SK-N-SH treated with all-trans-retinoic acid at 6 μM for 48 hours (cell line): ENCODE results near the gene MPDZ.

Experiments
- ATAC-seq: fragments of 200-7000 bp; cut with Tn5 transposase; 3 replicates; pipeline ENCODE4 v1.9.1; 2020; ENCODE audit warnings: mild to moderate bottlenecking, moderate library complexity
- ARNTL ChIP-seq: fragments of 450-650 bp; formaldehyde crosslinking; IDR thresholded peaks from 2 replicates; pipeline ENCODE4 v1.5.0; 2020; ENCODE audit warnings: low read depth, mild to moderate bottlenecking, moderate library complexity, borderline replicate concordance
- BACH2 ChIP-seq: fragments of 250-450 bp; sonication (Bioruptor Pico); IDR thresholded peaks from 2 replicates; pipeline ENCODE4 v1.9.0; 2021; ENCODE audit warnings: mild to moderate bottlenecking, borderline replicate concordance
- CREB5 ChIP-seq: fragments of 250-450 bp; sonication (Bioruptor Pico); IDR thresholded peaks from 2 replicates; pipeline ENCODE4 v1.5.1; 2020; ENCODE audit warnings: low read depth, mild to moderate bottlenecking, moderate library complexity
- CSDC2 ChIP-seq: fragments of 250-450 bp; sonication (Bioruptor Pico); IDR thresholded peaks from 2 replicates; pipeline ENCODE4 v1.5.0; 2020; ENCODE audit warnings: mild to moderate bottlenecking, moderate library complexity
- ESRRG ChIP-seq: fragments of 250-450 bp; sonication (Bioruptor Pico); IDR thresholded peaks from 2 replicates; pipeline ENCODE4 v1.6.1; 2021; ENCODE audit warnings: mild to moderate bottlenecking
- GLIS3 ChIP-seq: fragments of 250-450 bp; sonication (Bioruptor Pico); IDR thresholded peaks from 2 replicates; pipeline ENCODE4 v1.5.0; 2020; ENCODE audit warnings: mild to moderate bottlenecking, moderate library complexity
- ISL1 ChIP-seq: fragments of 250-450 bp; sonication (Bioruptor Pico); IDR thresholded peaks from 2 replicates; pipeline ENCODE4 v2.1.2; 2022; ENCODE audit warnings: mild to moderate bottlenecking, moderate library complexity
- PPARA ChIP-seq: fragments of 250-450 bp; sonication (Bioruptor Pico); IDR thresholded peaks from 2 replicates; pipeline ENCODE4 v1.5.0; 2020; ENCODE audit warnings: mild to moderate bottlenecking, borderline replicate concordance
- RARB ChIP-seq: fragments of 250-450 bp; sonication (Bioruptor Pico); IDR thresholded peaks from 2 replicates; pipeline ENCODE4 v1.8.0; 2021; ENCODE audit warnings: mild to moderate bottlenecking, moderate library complexity
- TCF4 ChIP-seq: fragments of 250-450 bp; sonication (Bioruptor Pico); IDR thresholded peaks from 2 replicates; pipeline ENCODE4 v1.8.0; 2021; ENCODE audit warnings: mild to moderate bottlenecking, moderate library complexity, borderline replicate concordance
- TOX ChIP-seq: fragments of 250-450 bp; sonication (Bioruptor Pico); IDR thresholded peaks from 2 replicates; pipeline ENCODE4 v1.8.0; 2021; ENCODE audit warnings: mild to moderate bottlenecking, moderate library complexity, borderline replicate concordance
- TSHZ2 ChIP-seq: fragments of 250-450 bp; sonication (Bioruptor Pico); IDR thresholded peaks from 2 replicates; pipeline ENCODE4 v1.5.0; 2020; ENCODE audit warnings: mild to moderate bottlenecking, moderate library complexity
- ZC3H10 ChIP-seq: fragments of 250-450 bp; sonication (Bioruptor Pico); IDR thresholded peaks from 2 replicates; pipeline ENCODE4 v1.5.1; 2021; ENCODE audit warnings: mild to moderate bottlenecking, moderate library complexity
- ZFP3 ChIP-seq: fragments of 250-450 bp; sonication (Bioruptor Pico); IDR thresholded peaks from 2 replicates; pipeline ENCODE4 v1.5.0; 2020; ENCODE audit warnings: mild to moderate bottlenecking, moderate library complexity
- ZFP30 ChIP-seq: fragments of 450-650 bp; formaldehyde crosslinking; IDR thresholded peaks from 2 replicates; pipeline ENCODE4 v1.5.0; 2022; ENCODE audit warnings: mild to moderate bottlenecking, moderate library complexity
- ZNF565 ChIP-seq: fragments of 450-650 bp; formaldehyde crosslinking; conservative IDR thresholded peaks from 2 replicates; pipeline ENCODE4 v1.5.0; 2020; ENCODE audit warnings: low read depth, mild to moderate bottlenecking, moderate library complexity
- ZNF70 ChIP-seq: fragments of 450-650 bp; formaldehyde crosslinking; IDR thresholded peaks from 2 replicates; pipeline ENCODE4 v1.5.0; 2020; ENCODE audit warnings: mild to moderate bottlenecking, moderate library complexity
- ZNF8 ChIP-seq: fragments of 450-650 bp; formaldehyde crosslinking; IDR thresholded peaks from 2 replicates; pipeline ENCODE4 v1.5.0; 2020; ENCODE audit warnings: mild to moderate bottlenecking, moderate library complexity
- TF ChIP-seq, protein P1 (sequence below): fragments of 250-450 bp; sonication (Bioruptor Pico); IDR thresholded peaks from 2 replicates; pipeline ENCODE4 v1.8.0; 2020; ENCODE audit warnings: mild to moderate bottlenecking, moderate library complexity, borderline replicate concordance
- TF ChIP-seq, protein P2 (sequence below): fragments of 250-450 bp; sonication (Bioruptor Pico); IDR thresholded peaks from 2 replicates; pipeline ENCODE4 v1.8.0; 2021; ENCODE audit warnings: low read depth, mild to moderate bottlenecking, moderate library complexity, borderline replicate concordance

Gene MPDZ

DNA sequence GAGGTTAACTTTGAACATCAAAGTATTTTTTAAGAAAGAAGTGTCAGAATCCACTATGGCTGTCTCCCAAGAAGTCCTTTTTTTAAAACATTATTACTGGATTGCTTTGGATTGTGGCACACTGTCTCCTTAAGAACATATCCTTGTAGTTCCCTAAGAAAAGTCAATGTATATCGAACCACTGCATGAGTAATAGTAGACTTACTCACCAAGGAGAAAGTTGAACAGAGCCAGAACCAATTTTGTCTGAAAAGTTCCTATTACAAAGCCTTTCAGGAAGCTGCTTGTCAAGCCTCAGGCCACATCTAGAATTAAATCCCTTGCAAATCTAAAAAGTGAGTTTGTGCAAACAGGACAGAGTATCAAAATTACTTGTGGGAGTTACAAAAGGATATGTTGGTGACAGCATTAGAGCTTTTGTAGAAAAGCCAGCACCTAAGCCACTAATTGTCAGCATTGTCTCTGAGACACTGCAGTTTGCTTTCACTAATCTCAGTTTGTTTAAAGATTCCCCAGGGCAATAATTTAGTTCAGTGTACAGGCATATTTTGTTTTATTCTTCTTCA, 195.4 kb downstream of the MPDZ start:
- peak; percentile 72 for ATAC-seq
- TF ChIP-seq CREB5 (CRISPR knock-in tag) (no peak), TCF4 (no peak), ZFP30 (CRISPR knock-in tag) (no peak), ARNTL (CRISPR knock-in tag) (no peak), RARB (no peak), BACH2 (CRISPR knock-in tag) (no peak), ZC3H10 (no peak), ZNF8 (CRISPR knock-in tag) (no peak), TOX (CRISPR knock-in tag) (no peak), CSDC2 (CRISPR knock-in tag) (no peak), ZFP3 (no peak), TSHZ2 (no peak)
- TF ChIP-seq, protein P1, sequence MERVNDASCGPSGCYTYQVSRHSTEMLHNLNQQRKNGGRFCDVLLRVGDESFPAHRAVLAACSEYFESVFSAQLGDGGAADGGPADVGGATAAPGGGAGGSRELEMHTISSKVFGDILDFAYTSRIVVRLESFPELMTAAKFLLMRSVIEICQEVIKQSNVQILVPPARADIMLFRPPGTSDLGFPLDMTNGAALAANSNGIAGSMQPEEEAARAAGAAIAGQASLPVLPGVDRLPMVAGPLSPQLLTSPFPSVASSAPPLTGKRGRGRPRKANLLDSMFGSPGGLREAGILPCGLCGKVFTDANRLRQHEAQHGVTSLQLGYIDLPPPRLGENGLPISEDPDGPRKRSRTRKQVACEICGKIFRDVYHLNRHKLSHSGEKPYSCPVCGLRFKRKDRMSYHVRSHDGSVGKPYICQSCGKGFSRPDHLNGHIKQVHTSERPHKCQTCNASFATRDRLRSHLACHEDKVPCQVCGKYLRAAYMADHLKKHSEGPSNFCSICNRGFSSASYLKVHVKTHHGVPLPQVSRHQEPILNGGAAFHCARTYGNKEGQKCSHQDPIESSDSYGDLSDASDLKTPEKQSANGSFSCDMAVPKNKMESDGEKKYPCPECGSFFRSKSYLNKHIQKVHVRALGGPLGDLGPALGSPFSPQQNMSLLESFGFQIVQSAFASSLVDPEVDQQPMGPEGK (CRISPR knock-in tag), result no peak
- TF ChIP-seq, all 23 proteins: peak for 0

- TF ChIP-seq RARB, result no peak
- TF ChIP-seq CSDC2 (CRISPR knock-in tag), result no peak
- no peak for TF ChIP-seq TCF4
- TF ChIP-seq GLIS3 (CRISPR knock-in tag), result no peak
- no peak for TF ChIP-seq ISL1 (CRISPR knock-in tag)
- no peak for TF ChIP-seq CREB5 (CRISPR knock-in tag)
- TF ChIP-seq TOX (CRISPR knock-in tag), result no peak
- TF ChIP-seq ZNF70 (CRISPR knock-in tag), result no peak
- TF ChIP-seq PPARA, result no peak
- TF ChIP-seq, protein P2, sequence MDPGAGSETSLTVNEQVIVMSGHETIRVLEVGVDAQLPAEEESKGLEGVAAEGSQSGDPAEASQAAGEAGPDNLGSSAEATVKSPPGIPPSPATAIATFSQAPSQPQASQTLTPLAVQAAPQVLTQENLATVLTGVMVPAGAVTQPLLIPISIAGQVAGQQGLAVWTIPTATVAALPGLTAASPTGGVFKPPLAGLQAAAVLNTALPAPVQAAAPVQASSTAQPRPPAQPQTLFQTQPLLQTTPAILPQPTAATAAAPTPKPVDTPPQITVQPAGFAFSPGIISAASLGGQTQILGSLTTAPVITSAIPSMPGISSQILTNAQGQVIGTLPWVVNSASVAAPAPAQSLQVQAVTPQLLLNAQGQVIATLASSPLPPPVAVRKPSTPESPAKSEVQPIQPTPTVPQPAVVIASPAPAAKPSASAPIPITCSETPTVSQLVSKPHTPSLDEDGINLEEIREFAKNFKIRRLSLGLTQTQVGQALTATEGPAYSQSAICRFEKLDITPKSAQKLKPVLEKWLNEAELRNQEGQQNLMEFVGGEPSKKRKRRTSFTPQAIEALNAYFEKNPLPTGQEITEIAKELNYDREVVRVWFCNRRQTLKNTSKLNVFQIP (CRISPR knock-in tag), result no peak
- no peak for TF ChIP-seq ZFP30 (CRISPR knock-in tag)
- peak; percentile 68 for ATAC-seq
Measured at GRCh38 chr9:13083366-13083765, 196.1 kb downstream of the MPDZ start.

DNA sequence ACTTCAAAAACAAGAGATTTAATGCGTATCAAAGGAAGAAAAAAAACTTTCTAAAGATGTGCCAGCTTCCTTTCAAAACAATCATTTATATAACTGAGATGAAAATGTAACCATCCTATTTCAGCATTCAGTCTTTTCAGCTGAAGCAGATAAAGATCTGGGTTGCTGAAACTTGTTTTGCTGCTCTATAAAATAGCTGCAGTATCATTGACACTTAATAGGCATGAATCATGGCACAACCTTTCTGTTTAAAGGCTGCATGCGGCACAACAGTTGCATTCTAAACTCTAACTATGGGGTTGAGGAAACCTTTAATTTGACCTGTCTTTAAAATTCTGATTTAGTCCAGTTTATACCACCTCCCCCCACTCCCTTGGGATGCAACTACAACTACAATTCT, 196.7 kb downstream of the MPDZ start:
- ATAC-seq, result peak; percentile 89
- TF ChIP-seq, protein P2 (CRISPR knock-in tag), result no peak
- TF ChIP-seq TSHZ2, result no peak
- TF ChIP-seq CREB5 (CRISPR knock-in tag), result no peak
- TF ChIP-seq TOX (CRISPR knock-in tag), result no peak
- no peak for TF ChIP-seq ZNF565 (CRISPR knock-in tag)
- no peak for TF ChIP-seq PPARA
- TF ChIP-seq ZC3H10, result no peak
- no peak for TF ChIP-seq ZNF8 (CRISPR knock-in tag)
- TF ChIP-seq ARNTL (CRISPR knock-in tag), result no peak
- TF ChIP-seq ESRRG (CRISPR knock-in tag), result no peak
- no peak for TF ChIP-seq TCF4
- TF ChIP-seq ISL1 (CRISPR knock-in tag), result no peak
- TF ChIP-seq CSDC2 (CRISPR knock-in tag), result no peak
- no peak for TF ChIP-seq ZNF70 (CRISPR knock-in tag)
- no peak for TF ChIP-seq ZFP3
